Spleen (tissue), 11 donors: ENCODE data around the gene SEC24C. TPM values are rescaled to one million over a fixed set of nuclear protein-coding genes. Genes with fewer than 3 reads are reported as not detected.

Experiments used
- DNase-seq: peaks from one replicate; pipeline ENCODE4 v3.0.0-alpha.2; 2020
- H3K27ac ChIP-seq, 8 donors: fragments of 200-600 bp; sonication (generic) in 7 of 8; 1 replicate in 4 of 8; 2 replicates in 4 of 8; pipeline versions ENCODE4 v1.5.0 to v1.8.0; 2016 to 2021; ENCODE audit warnings: inconsistent platforms in 4 of 8, mild to moderate bottlenecking in 4 of 8, moderate library complexity in 1 of 8
- H3K27me3 ChIP-seq, 7 donors: fragments of 200-600 bp; sonication (generic) in 6 of 7; replicated peaks in 1 of 7; 1 replicate in 4 of 7; 2 replicates in 3 of 7; pipeline versions ENCODE4 v1.5.0 to v1.8.0; 2016 to 2021; ENCODE audit warnings: inconsistent platforms in 3 of 7, mild to moderate bottlenecking in 1 of 7
- H3K36me3 ChIP-seq, 6 donors: fragments of 200-600 bp; sonication (generic) in 5 of 6; 1 replicate in 4 of 6; 2 replicates in 2 of 6; pipeline versions ENCODE4 v1.5.0 to v1.8.0; 2016 to 2021; ENCODE audit warnings: inconsistent platforms in 2 of 6
- H3K4me1 ChIP-seq, 6 donors: fragments of 200-600 bp; sonication (generic) in 5 of 6; 1 replicate in 3 of 6; 2 replicates in 3 of 6; pipeline versions ENCODE4 v1.5.0 to v1.8.0; 2016 to 2021; ENCODE audit warnings: inconsistent platforms in 3 of 6
- H3K4me3 ChIP-seq, 8 donors: fragments of 200-600 bp; sonication (generic) in 7 of 8; 1 replicate in 4 of 8; 2 replicates in 4 of 8; pipeline versions ENCODE4 v1.5.0 to v1.8.0; 2016 to 2021; ENCODE audit warnings: inconsistent platforms in 4 of 8, mild to moderate bottlenecking in 4 of 8, moderate library complexity in 2 of 8
- H3K9me3 ChIP-seq, 8 donors: fragments of 200-600 bp; sonication (generic) in 7 of 8; 1 replicate in 4 of 8; 2 replicates in 4 of 8; pipeline versions ENCODE4 v1.5.0 to v1.8.0; 2016 to 2021; ENCODE audit warnings: inconsistent platforms in 4 of 8
- CTCF ChIP-seq, 11 experiments: fragments of 200-600 bp in 7 of 11; fragments of 450-650 bp in 4 of 11; sonication (generic) in 4 of 11; IDR thresholded peaks in 8 of 11; conservative IDR thresholded peaks in 3 of 11; 1 replicate in 7 of 11; 2 replicates in 4 of 11; pipeline versions ENCODE4 v1.4.0 to v1.8.0; 2016 to 2021; ENCODE audit warnings: antibody characterized with exemption in 11 of 11, inconsistent platforms in 4 of 11, mild to moderate bottlenecking in 1 of 11
- POLR2A ChIP-seq, 3 donors: fragments of 450-650 bp; IDR thresholded peaks; one replicate each; pipeline ENCODE4 v1.5.1; 2017; ENCODE audit warnings: antibody characterized with exemption in 3 of 3, mild to moderate bottlenecking in 1 of 3
- POLR2AphosphoS5 ChIP-seq, 3 donors: sonication (generic); formaldehyde crosslinking; IDR thresholded peaks; one replicate each; pipeline ENCODE4 v1.5.1; 2017; ENCODE audit warnings: antibody characterized with exemption in 3 of 3
- WGBS, 5 donors: extraction: QIAGEN DNeasy Blood & Tissue Kit in 3 of 5; methylation state at CpG; one replicate each; pipeline versions ENCODE4 v1.1.5 to v1.1.7; 2013 to 2018; 5-methylcytosine and 5-hydroxymethylcytosine counted together
- intact Hi-C: fragments of 100-400 bp; cut with DNase I; formaldehyde crosslinking; loops from one replicate; pipeline ENCODE4 v1.15.0; 2023; ENCODE audit warnings: low total_unique reads
- polyA plus RNA-seq, 3 donors: library from polyadenylated mRNA; stranded (reverse); fragments of 200-250 nt; gene quantifications; one replicate each; pipeline ENCODE4 v1.2.1, GENCODE V29; 2013
- total RNA-seq, 7 donors: library from RNA; depleted of rRNA in 3 of 7; stranded (reverse); fragments of >200 nt in 3 of 7; fragmentation: NEBNext Ultra II Directional in 4 of 7; extraction: Animal tissue kit (Norgen Biotek cat#: 25700) in 4 of 7; gene quantifications; one replicate each; pipeline versions ENCODE4 v1.1.0 to v1.2.1, GENCODE V29; 2016 to 2021
- donor health status: healthy with polysubstance abuse.
- donor health status: DM: no; HTN: no; CAD: no; lungs with moderate emphysema.
- donor health status: DM: no; HTN: no; CAD: no.
- donor health status: Bipolar disorder and iron deficiency.
- donor health status: healthy.
- donor health status: DM: no; HTN: no; CAD: no.
- donor health status: DM: yes; HTN: yes; CAD: no.

The SEC24C gene
- total and polyA plus RNA-seq, 10 donors = 20.4 to 75.6 (median 62.4) TPM

- TF ChIP-seq POLR2A (IDR thresholded peaks at IDR 0.05) (no peak), POLR2AphosphoS5 (IDR thresholded peaks at IDR 0.05) (no peak), CTCF (IDR thresholded peaks at IDR 0.05 in 8 of 11, conservative IDR thresholded peaks at IDR 0.05 in 3 of 11) (no peak)
- no peak for DNase-seq
- WGBS, 5 donors = 85 to 97% (median 94%) methylated on average over 16 to 17 of the region's 17 CpGs
- H3K27ac ChIP-seq = no peak overlapping the region
- intact Hi-C loops = no loop called here
- no peak overlapping the region for H3K4me3 ChIP-seq
- H3K4me1 ChIP-seq = peaks cover 21 to 47% (median 41%) of the 10 kb centered on the region in 6 donors
- H3K9me3 ChIP-seq = no peaks in the 10 kb centered on the region
- peaks cover 11 to 62% (median 54%) of the 10 kb centered on the region in 6 donors for H3K36me3 ChIP-seq
- H3K27me3 ChIP-seq = no peaks in the 10 kb centered on the region
These were observed 44.9 kb downstream of the SEC24C start for GRCh38 chr10:73788864-73789658.

- TF ChIP-seq POLR2A (IDR thresholded peaks at IDR 0.05) = no peak
- TF ChIP-seq CTCF (IDR thresholded peaks at IDR 0.05 in 8 of 11, conservative IDR thresholded peaks at IDR 0.05 in 3 of 11) = no peak
- TF ChIP-seq POLR2AphosphoS5 (IDR thresholded peaks at IDR 0.05) = no peak
- no peak for DNase-seq
- Histone ChIP-seq H3K36me3 (peaks cover 11 to 68% (median 60%) of the 10 kb centered on the region in 6 donors), H3K4me3 (no peak overlapping the region), H3K27me3 (no peaks in the 10 kb centered on the region), H3K9me3 (no peaks in the 10 kb centered on the region), H3K4me1 (peaks cover 20 to 41% (median 35%) of the 10 kb centered on the region in 6 donors), H3K27ac (no peak overlapping the region)
- intact Hi-C loops = no loop called here
- WGBS, 5 donors = 89 to 96% (median 93%) methylated on average over 10 of the region's 10 CpGs
These were observed 45.5 kb downstream of the SEC24C start for GRCh38 chr10:73789659-73790055.

- no peak for DNase-seq
- TF ChIP-seq CTCF (IDR thresholded peaks at IDR 0.05 in 8 of 11, conservative IDR thresholded peaks at IDR 0.05 in 3 of 11) = no peak
- no peak for TF ChIP-seq POLR2A (IDR thresholded peaks at IDR 0.05)
- no peak for TF ChIP-seq POLR2AphosphoS5 (IDR thresholded peaks at IDR 0.05)
- Histone ChIP-seq H3K27me3 (no peaks in the 10 kb centered on the region), H3K9me3 (no peaks in the 10 kb centered on the region), H3K27ac (no peak overlapping the region), H3K4me3 (no peak overlapping the region), H3K36me3 (peaks cover 11 to 82% (median 72%) of the 10 kb centered on the region in 6 donors), H3K4me1 (peaks cover 15 to 33% (median 29%) of the 10 kb centered on the region in 6 donors)
- WGBS, 5 donors = 91 to 96% (median 94%) methylated on average over 21 to 22 of the region's 22 CpGs
- intact Hi-C loops = no loop called here
These were observed 46.9 kb downstream of the SEC24C start for GRCh38 chr10:73790886-73791625.
